Measurements from ENCODE around the gene OPCML.

OPCML gene

DNA sequence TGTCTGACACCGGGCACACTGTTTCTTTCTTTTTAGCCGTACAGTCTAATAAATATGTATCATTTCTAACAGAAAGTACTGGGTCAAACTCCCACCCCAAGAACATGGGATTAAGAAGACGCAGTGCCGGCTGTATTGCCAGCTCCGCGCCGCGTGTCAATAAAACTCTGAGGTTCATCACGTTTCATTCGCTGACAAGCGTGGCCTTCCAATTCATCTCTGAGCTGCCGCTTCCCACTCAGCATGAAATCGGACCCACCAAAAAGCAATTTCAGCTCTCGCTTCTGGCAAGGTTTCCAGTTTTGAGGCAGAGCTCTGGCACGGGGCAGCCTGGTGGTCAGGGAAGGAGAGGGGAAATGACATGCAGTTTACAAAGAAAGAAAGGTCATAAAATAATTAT is 819.8 kb downstream of the OPCML start:
- no peak for DNase-seq (ENCODE audit: low read depth in 1 of 2, low spot score in 1 of 2)
- Histone ChIP-seq H3K27me3 (ENCODE audit: insufficient read depth, poor library complexity, severe bottlenecking) (no peaks in the 10 kb centered on the region), H3K27ac (replicated peaks) (no peak overlapping the region), H3K4me3 (replicated peaks; ENCODE audit: insufficient read depth, low read length) (no peak overlapping the region)
- TF ChIP-seq CTCF (IDR thresholded peaks at IDR 0.05; ENCODE audit: insufficient read depth, low read length) (no peak), GABPA (IDR thresholded peaks at IDR 0.05; ENCODE audit: low read depth) (no peak), POLR2AphosphoS5 (IDR thresholded peaks at IDR 0.05; ENCODE audit: low read depth) (no peak), SPI1 (IDR thresholded peaks at IDR 0.05; ENCODE audit: borderline replicate concordance, low read depth) (no peak)
- TF ChIP-seq, protein P1, sequence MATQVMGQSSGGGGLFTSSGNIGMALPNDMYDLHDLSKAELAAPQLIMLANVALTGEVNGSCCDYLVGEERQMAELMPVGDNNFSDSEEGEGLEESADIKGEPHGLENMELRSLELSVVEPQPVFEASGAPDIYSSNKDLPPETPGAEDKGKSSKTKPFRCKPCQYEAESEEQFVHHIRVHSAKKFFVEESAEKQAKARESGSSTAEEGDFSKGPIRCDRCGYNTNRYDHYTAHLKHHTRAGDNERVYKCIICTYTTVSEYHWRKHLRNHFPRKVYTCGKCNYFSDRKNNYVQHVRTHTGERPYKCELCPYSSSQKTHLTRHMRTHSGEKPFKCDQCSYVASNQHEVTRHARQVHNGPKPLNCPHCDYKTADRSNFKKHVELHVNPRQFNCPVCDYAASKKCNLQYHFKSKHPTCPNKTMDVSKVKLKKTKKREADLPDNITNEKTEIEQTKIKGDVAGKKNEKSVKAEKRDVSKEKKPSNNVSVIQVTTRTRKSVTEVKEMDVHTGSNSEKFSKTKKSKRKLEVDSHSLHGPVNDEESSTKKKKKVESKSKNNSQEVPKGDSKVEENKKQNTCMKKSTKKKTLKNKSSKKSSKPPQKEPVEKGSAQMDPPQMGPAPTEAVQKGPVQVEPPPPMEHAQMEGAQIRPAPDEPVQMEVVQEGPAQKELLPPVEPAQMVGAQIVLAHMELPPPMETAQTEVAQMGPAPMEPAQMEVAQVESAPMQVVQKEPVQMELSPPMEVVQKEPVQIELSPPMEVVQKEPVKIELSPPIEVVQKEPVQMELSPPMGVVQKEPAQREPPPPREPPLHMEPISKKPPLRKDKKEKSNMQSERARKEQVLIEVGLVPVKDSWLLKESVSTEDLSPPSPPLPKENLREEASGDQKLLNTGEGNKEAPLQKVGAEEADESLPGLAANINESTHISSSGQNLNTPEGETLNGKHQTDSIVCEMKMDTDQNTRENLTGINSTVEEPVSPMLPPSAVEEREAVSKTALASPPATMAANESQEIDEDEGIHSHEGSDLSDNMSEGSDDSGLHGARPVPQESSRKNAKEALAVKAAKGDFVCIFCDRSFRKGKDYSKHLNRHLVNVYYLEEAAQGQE (IDR thresholded peaks at IDR 0.05; ENCODE audit: insufficient replicate concordance, low read depth), result no peak

DNA sequence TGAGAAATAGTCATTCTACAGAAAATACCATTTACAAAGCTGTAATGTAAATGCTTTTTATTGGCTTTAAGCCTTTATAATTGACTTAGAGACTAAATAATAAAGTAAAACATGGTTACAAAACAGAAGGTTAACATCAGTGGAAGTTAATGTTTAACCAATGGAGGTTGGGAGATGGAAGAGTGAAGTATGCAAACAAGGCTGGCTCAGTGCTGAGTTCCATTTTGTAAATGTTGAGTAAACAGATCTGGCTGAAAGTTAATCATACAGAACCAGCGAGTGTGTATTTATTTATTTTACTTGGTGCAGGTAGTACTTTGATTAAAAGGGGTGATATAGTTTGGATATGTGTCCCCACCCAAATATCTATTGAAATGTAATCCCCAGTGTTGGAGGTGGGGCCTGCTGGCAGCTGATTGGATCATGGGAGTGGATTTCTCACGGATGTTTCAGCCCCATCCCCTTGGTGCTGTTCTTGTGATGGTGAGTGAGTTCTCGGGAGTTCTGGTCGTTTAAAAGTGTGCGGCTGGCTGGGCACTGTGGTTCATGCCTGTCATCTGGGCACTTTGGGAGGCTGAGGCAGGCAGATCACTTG is 827.4 kb downstream of the OPCML start:
- H3K27me3 ChIP-seq (ENCODE audit: insufficient read depth, poor library complexity, severe bottlenecking), result no peaks in the 10 kb centered on the region
- TF ChIP-seq SPI1 (IDR thresholded peaks at IDR 0.05; ENCODE audit: borderline replicate concordance, low read depth) (no peak), GABPA (IDR thresholded peaks at IDR 0.05; ENCODE audit: low read depth) (no peak), CTCF (IDR thresholded peaks at IDR 0.05; ENCODE audit: insufficient read depth, low read length) (no peak), POLR2AphosphoS5 (IDR thresholded peaks at IDR 0.05; ENCODE audit: low read depth) (no peak)
- TF ChIP-seq, protein P1 (IDR thresholded peaks at IDR 0.05; ENCODE audit: insufficient replicate concordance, low read depth), result no peak
- H3K27ac ChIP-seq (replicated peaks), result no peak overlapping the region
- H3K4me3 ChIP-seq (replicated peaks; ENCODE audit: insufficient read depth, low read length), result no peak overlapping the region
- no peak for DNase-seq (ENCODE audit: low read depth in 1 of 2, low spot score in 1 of 2)

DNA sequence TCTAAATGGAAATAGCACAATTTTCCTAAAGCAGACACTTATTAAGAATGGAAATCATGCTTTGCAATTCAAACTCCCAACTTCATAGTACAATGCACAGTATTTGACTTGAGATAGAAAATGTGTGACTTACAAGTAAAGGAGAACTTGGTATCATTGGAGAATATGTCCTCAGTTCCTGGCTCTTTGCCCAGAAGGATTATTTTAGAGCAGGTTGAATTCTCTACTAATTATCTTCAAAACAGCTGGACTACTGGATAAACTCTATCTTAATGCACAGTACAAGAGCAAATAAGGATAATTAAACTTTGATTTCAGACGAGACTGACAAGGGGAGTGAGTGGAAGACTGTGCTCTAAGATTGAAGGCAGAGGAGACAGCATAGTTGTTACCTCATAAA is 839.4 kb downstream of the OPCML start:
- Histone ChIP-seq H3K27me3 (ENCODE audit: insufficient read depth, poor library complexity, severe bottlenecking) (no peaks in the 10 kb centered on the region), H3K4me3 (replicated peaks; ENCODE audit: insufficient read depth, low read length) (no peak overlapping the region), H3K27ac (replicated peaks) (no peak overlapping the region)
- TF ChIP-seq POLR2AphosphoS5 (IDR thresholded peaks at IDR 0.05; ENCODE audit: low read depth) (no peak), SPI1 (IDR thresholded peaks at IDR 0.05; ENCODE audit: borderline replicate concordance, low read depth) (no peak), CTCF (IDR thresholded peaks at IDR 0.05; ENCODE audit: insufficient read depth, low read length) (no peak), GABPA (IDR thresholded peaks at IDR 0.05; ENCODE audit: low read depth) (no peak)
- TF ChIP-seq, protein P1 (IDR thresholded peaks at IDR 0.05; ENCODE audit: insufficient replicate concordance, low read depth), result no peak
- DNase-seq (ENCODE audit: low read depth in 1 of 2, low spot score in 1 of 2), result no peak

All from HL-60 (cell line).